HG03066 (cell line): ENCODE data around the gene ITGAV.

ENCODE experiments used
- ATAC-seq: cut with Tn5 transposase; IDR thresholded peaks from one replicate; pipeline ENCODE4 v1.9.1; 2021; ENCODE audit warnings: low read depth; ENCODE audit not compliant: unreplicated experiment

Gene ITGAV

GRCh38 chr2:186713691-186714090 is 123.8 kb downstream of the ITGAV start:
- ATAC-seq, result no peak

- ATAC-seq, result no peak
These were observed 124.8 kb downstream of the ITGAV start for GRCh38 chr2:186714611-186715010.

GRCh38 chr2:186716004-186716403 is 126.1 kb downstream of the ITGAV start:
- no peak for ATAC-seq

GRCh38 chr2:186716899-186717298 is 127.0 kb downstream of the ITGAV start:
- no peak for ATAC-seq

GRCh38 chr2:186717320-186718007 is 127.6 kb downstream of the ITGAV start:
- no peak for ATAC-seq

GRCh38 chr2:186718122-186718521 is 128.3 kb downstream of the ITGAV start:
- no peak for ATAC-seq

GRCh38 chr2:186718903-186719302 is 129.0 kb downstream of the ITGAV start:
- no peak for ATAC-seq

- ATAC-seq, result no peak
These were observed 132.1 kb downstream of the ITGAV start for GRCh38 chr2:186721956-186722355.

GRCh38 chr2:186724736-186725135 is 134.9 kb downstream of the ITGAV start:
- no peak for ATAC-seq

- no peak for ATAC-seq
These were observed 135.9 kb downstream of the ITGAV start for GRCh38 chr2:186725783-186726182.

GRCh38 chr2:186726938-186727337 is 137.1 kb downstream of the ITGAV start:
- ATAC-seq, result no peak

GRCh38 chr2:186728631-186729030 is 138.8 kb downstream of the ITGAV start:
- ATAC-seq, result no peak
